Glutamatergic neuron (in vitro differentiated cells): Measurements from ENCODE around the gene LAMC3. TPM values are rescaled to one million over a fixed set of nuclear protein-coding genes. Genes with fewer than 3 reads are reported as not detected.
"Not testable (repeated sequence)": the region's sequence is repeated elsewhere in the genome, so short reads cannot be mapped to it uniquely, and the experiment has no call there.

ENCODE experiments used
- DNase-seq: peaks from one replicate; pipeline ENCODE4 v3.0.0; 2022
- H3K27ac Mint-ChIP-seq: one replicate; pipeline ENCODE4 v1.8.0; 2020; ENCODE audit warnings: mild to moderate bottlenecking, mixed read lengths, inconsistent platforms; ENCODE audit not compliant: unreplicated experiment
- H3K27me3 Mint-ChIP-seq: one replicate; pipeline ENCODE4 v1.8.0; 2020; ENCODE audit warnings: mild to moderate bottlenecking, moderate library complexity, mixed read lengths, inconsistent platforms; ENCODE audit not compliant: unreplicated experiment
- H3K36me3 Mint-ChIP-seq: one replicate; pipeline ENCODE4 v1.8.0; 2020; ENCODE audit warnings: mild to moderate bottlenecking, mixed read lengths, inconsistent platforms; ENCODE audit not compliant: unreplicated experiment
- H3K4me1 Mint-ChIP-seq: one replicate; pipeline ENCODE4 v1.8.0; 2020; ENCODE audit warnings: mild to moderate bottlenecking, low read depth, mixed read lengths, inconsistent platforms; ENCODE audit not compliant: unreplicated experiment
- H3K4me3 Mint-ChIP-seq: one replicate; pipeline ENCODE4 v1.8.0; 2020; ENCODE audit warnings: mild to moderate bottlenecking, mixed read lengths, inconsistent platforms; ENCODE audit not compliant: unreplicated experiment
- H3K9me3 Mint-ChIP-seq: one replicate; pipeline ENCODE4 v1.8.0; 2020; ENCODE audit warnings: mild to moderate bottlenecking, moderate library complexity, mixed read lengths, inconsistent platforms; ENCODE audit not compliant: unreplicated experiment
- CTCF ChIP-seq: fragments of 200-600 bp; sonication (generic); IDR thresholded peaks from one replicate; pipeline ENCODE4 v1.5.0; 2021; ENCODE audit not compliant: partially characterized antibody, unreplicated experiment
- total RNA-seq: library from RNA; stranded (reverse); fragmentation: NEBNext Ultra II Directional; extraction: Animal tissue kit (Norgen Biotek cat#: 25700); gene quantifications from one replicate; pipeline ENCODE4 v1.2.1, GENCODE V29; 2021; ENCODE audit not compliant: unreplicated experiment

The LAMC3 gene
- total RNA-seq, 1 donor from 2014 or later, result 0.17 TPM

- no peak for DNase-seq
- TF ChIP-seq CTCF, result no peak
- no peaks in the 10 kb centered on the region for H3K36me3 Mint-ChIP-seq
These were observed 88.4 kb downstream of the LAMC3 start for GRCh38 chr9:131097126-131097947.

GRCh38 chr9:131097948-131098278 lies 88.9 kb downstream of the LAMC3 start:
- no peak overlapping the region for H3K27ac Mint-ChIP-seq
- H3K4me3 Mint-ChIP-seq, result no peak overlapping the region

More at GRCh38 chr9:131097126-131097947, 88.4 kb downstream of the LAMC3 start:
- H3K27ac Mint-ChIP-seq, result no peak overlapping the region
- peak overlapping the region; percentile 46 for H3K4me3 Mint-ChIP-seq
- H3K27me3 Mint-ChIP-seq, result peaks cover 3% of the 10 kb centered on the region
- H3K4me1 Mint-ChIP-seq, result peaks cover 2% of the 10 kb centered on the region
- H3K9me3 Mint-ChIP-seq, result peaks cover 5% of the 10 kb centered on the region

GRCh38 chr9:131098391-131099101 lies 89.6 kb downstream of the LAMC3 start:
- no peak overlapping the region for H3K27ac Mint-ChIP-seq
- peak; percentile 43 for DNase-seq
- H3K36me3 Mint-ChIP-seq, result no peaks in the 10 kb centered on the region
- H3K27me3 Mint-ChIP-seq, result peaks cover 3% of the 10 kb centered on the region
- peaks cover 7% of the 10 kb centered on the region for H3K9me3 Mint-ChIP-seq
- TF ChIP-seq CTCF, result no peak
- H3K4me1 Mint-ChIP-seq, result peaks cover 2% of the 10 kb centered on the region
- no peak overlapping the region for H3K4me3 Mint-ChIP-seq

More at GRCh38 chr9:131097948-131098278, 88.9 kb downstream of the LAMC3 start:
- peaks cover 5% of the 10 kb centered on the region for H3K9me3 Mint-ChIP-seq
- no peaks in the 10 kb centered on the region for H3K36me3 Mint-ChIP-seq
- peaks cover 2% of the 10 kb centered on the region for H3K4me1 Mint-ChIP-seq
- no peak for DNase-seq
- peaks cover 3% of the 10 kb centered on the region for H3K27me3 Mint-ChIP-seq
- TF ChIP-seq CTCF, result no peak

- peaks cover 2% of the 10 kb centered on the region for H3K27me3 Mint-ChIP-seq
- H3K4me1 Mint-ChIP-seq, result peaks cover 2% of the 10 kb centered on the region
- no peak overlapping the region for H3K27ac Mint-ChIP-seq
- no peak overlapping the region for H3K4me3 Mint-ChIP-seq
- H3K9me3 Mint-ChIP-seq, result peaks cover 5% of the 10 kb centered on the region
- H3K36me3 Mint-ChIP-seq, result no peaks in the 10 kb centered on the region
- no peak for DNase-seq
- TF ChIP-seq CTCF, result no peak
These were observed 90.2 kb downstream of the LAMC3 start for GRCh38 chr9:131099102-131099606.

GRCh38 chr9:131099845-131100244 lies 90.9 kb downstream of the LAMC3 start:
- not testable (repeated sequence) for H3K27ac Mint-ChIP-seq, H3K4me1 Mint-ChIP-seq

More at GRCh38 chr9:131099845-131100244, 90.9 kb downstream of the LAMC3 start:
- H3K27me3 Mint-ChIP-seq, DNase-seq, H3K36me3 Mint-ChIP-seq, H3K9me3 Mint-ChIP-seq, H3K4me3 Mint-ChIP-seq: not testable (repeated sequence)
